GM10266 (cell line): ENCODE results near the gene CCDC136.

Source experiments
- DNase-seq: peaks from one replicate; pipeline ENCODE4 v3.0.0; 2012; ENCODE audit errors: extremely low spot score
- TF ChIP-seq, protein P1 (sequence below): IDR thresholded peaks from 2 replicates; pipeline ENCODE4 v1.5.1; 2012; ENCODE audit warnings: mild to moderate bottlenecking, low read depth; ENCODE audit not compliant: control insufficient read depth, insufficient read depth; ENCODE audit errors: missing control alignments

Gene CCDC136

DNA sequence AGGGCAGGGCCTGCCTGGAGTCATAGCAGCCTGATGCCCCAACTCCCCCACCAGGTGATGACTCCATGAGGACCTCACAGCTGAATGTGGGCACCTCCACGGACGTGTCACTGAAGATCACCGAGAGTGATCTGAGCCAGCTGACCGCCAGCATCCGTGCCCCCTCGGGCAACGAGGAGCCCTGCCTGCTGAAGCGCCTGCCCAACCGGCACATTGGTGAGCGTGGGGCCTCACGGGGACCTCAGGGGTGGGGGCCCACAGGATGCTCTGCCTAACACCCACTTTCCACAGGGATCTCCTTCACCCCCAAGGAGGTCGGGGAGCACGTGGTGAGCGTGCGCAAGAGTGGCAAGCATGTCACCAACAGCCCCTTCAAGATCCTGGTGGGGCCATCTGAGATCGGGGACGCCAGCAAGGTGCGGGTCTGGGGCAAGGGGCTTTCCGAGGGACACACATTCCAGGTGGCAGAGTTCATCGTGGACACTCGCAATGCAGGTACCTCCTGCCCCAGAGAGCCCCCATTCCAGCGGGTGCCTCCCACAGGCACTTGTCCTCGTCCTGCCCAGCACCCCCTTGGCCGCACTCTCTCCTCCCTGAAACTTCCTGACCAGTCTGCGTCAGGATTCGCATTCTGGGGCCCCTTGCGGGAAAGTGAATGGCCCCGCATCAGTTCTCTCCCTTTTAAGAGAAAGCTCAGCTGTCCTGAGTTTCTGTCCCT lies 60.9 kb downstream of the CCDC136 start:
- TF ChIP-seq, protein P1, sequence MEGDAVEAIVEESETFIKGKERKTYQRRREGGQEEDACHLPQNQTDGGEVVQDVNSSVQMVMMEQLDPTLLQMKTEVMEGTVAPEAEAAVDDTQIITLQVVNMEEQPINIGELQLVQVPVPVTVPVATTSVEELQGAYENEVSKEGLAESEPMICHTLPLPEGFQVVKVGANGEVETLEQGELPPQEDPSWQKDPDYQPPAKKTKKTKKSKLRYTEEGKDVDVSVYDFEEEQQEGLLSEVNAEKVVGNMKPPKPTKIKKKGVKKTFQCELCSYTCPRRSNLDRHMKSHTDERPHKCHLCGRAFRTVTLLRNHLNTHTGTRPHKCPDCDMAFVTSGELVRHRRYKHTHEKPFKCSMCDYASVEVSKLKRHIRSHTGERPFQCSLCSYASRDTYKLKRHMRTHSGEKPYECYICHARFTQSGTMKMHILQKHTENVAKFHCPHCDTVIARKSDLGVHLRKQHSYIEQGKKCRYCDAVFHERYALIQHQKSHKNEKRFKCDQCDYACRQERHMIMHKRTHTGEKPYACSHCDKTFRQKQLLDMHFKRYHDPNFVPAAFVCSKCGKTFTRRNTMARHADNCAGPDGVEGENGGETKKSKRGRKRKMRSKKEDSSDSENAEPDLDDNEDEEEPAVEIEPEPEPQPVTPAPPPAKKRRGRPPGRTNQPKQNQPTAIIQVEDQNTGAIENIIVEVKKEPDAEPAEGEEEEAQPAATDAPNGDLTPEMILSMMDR = no peak
- DNase-seq = no peak

- no peak for DNase-seq
- TF ChIP-seq, protein P1 = no peak
These were observed 62.0 kb downstream of the CCDC136 start for GRCh38 chr7:128853799-128854198.

DNA sequence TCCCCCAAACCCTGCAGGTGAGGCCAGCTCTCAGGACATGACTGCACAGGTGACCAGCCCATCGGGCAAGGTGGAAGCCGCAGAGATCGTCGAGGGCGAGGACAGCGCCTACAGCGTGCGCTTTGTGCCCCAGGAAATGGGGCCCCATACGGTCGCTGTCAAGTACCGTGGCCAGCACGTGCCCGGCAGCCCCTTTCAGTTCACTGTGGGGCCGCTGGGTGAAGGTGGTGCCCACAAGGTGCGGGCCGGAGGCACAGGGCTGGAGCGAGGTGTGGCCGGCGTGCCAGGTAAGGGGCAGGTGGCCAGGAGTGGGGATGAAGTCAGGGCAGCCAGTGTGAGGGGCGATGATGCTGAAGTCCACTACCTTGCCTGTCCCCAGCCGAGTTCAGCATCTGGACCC lies 62.6 kb downstream of the CCDC136 start:
- no peak for DNase-seq
- TF ChIP-seq, protein P1 = no peak

DNA sequence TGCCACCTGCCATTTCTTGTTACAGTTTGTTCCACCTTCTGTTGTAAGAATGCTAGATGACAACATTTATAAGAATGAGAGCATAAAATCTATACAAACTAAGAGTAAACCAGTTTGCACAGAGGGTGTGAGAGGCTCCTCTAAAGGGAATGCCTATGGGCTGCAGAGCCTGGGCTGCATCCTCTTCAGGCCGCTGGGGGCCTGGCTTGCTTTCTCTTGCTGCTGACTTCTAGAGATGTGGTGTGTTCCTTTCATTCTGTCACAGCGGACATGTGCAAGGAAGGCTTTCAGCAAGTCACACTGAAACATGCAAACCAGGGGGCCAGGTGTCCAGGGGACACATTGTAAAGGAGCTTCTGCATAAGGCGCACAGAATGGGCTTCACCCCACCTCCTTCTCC lies 63.8 kb downstream of the CCDC136 start:
- TF ChIP-seq, protein P1 = no peak

DNA sequence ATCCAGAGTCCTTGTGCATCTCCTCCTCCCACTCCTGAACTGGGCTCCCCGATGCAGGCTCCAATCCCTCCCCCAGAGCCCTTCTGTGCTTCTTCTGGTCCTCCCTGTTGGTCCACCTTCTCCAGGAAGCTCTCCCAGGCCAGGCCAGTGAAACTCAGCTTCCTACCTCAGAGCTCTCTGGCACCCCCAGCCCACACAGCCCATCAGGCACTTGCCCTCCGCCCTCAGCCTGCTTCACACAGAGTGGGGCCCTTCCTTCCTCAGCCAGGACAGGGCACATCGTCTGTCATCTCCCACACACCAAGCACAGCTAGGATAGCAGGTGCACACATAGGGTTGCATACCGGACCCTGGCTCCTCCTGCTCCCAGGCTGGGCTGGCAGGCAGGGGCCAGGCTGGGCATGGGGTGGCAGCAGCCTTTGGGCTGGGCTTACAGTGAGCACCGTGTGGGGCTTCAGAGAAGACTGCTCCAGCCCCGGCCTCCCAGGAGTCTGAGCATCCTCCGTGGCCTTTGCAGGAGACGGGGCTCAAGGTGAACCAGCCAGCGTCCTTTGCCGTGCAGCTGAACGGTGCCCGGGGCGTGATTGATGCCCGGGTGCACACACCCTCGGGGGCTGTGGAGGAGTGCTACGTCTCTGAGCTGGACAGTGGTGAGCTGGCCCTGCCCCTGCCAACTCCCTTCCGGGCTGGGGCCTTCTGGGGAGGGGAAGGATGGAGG lies 64.4 kb downstream of the CCDC136 start:
- TF ChIP-seq, protein P1 = no peak
- DNase-seq = no peak

More for the DNA sequence above, 63.8 kb downstream of the CCDC136 start:
- no peak for DNase-seq

- TF ChIP-seq, protein P1 = no peak
- DNase-seq = no peak
These were observed 66.8 kb downstream of the CCDC136 start for GRCh38 chr7:128858380-128859231.
